ACC112 (cell line): Measurements from ENCODE around the gene RTL10.
A peak's percentile ranks its signal among the peaks of the same experiment; 100 is the strongest.

Experiments
- H2AFZ ChIP-seq: fragments of 200-600 bp; sonication (generic); one replicate; pipeline ENCODE4 v1.6.0; 2017; ENCODE audit warnings: antibody characterized with exemption, low read length; ENCODE audit not compliant: unreplicated experiment
- H3K27ac ChIP-seq: fragments of 200-600 bp; sonication (generic); 2 replicates; pipeline ENCODE4 v1.5.1; 2014; ENCODE audit warnings: low read depth, mild to moderate bottlenecking, antibody characterized with exemption, low read length, moderate library complexity
- H3K27me3 ChIP-seq: fragments of 200-600 bp; sonication (generic); 2 replicates; pipeline ENCODE4 v1.6.1; 2014; ENCODE audit warnings: mild to moderate bottlenecking, antibody characterized with exemption, low read length, moderate library complexity, mixed read lengths; ENCODE audit not compliant: insufficient read depth
- H3K36me3 ChIP-seq: fragments of 200-600 bp; sonication (generic); 2 replicates; pipeline ENCODE4 v1.6.1; 2016; ENCODE audit warnings: mild to moderate bottlenecking, antibody characterized with exemption, low read length, moderate library complexity, mixed read lengths; ENCODE audit not compliant: insufficient read depth
- H3K4me1 ChIP-seq: fragments of 200-600 bp; sonication (generic); one replicate; pipeline ENCODE4 v1.6.1; 2016; ENCODE audit warnings: low read length, mixed read lengths; ENCODE audit not compliant: insufficient read depth, unreplicated experiment, control insufficient read depth
- H3K4me3 ChIP-seq: fragments of 200-600 bp; sonication (generic); 2 replicates; pipeline ENCODE4 v1.5.1; 2014; ENCODE audit warnings: mild to moderate bottlenecking, low read depth, low read length
- H3K79me2 ChIP-seq: fragments of 200-600 bp; sonication (generic); one replicate; pipeline ENCODE4 v1.6.0; 2016; ENCODE audit warnings: low read length; ENCODE audit not compliant: control insufficient read depth, unreplicated experiment, insufficient read depth

RTL10 gene

GRCh38 chr22:19896665-19897355 lies 42.1 kb upstream of the RTL10 start:
- Histone ChIP-seq H3K4me3 (no peak overlapping the region), H3K27ac (no peak overlapping the region)

GRCh38 chr22:19895160-19895849 lies 40.6 kb upstream of the RTL10 start:
- Histone ChIP-seq H2AFZ (no peak overlapping the region), H3K27me3 (no peaks in the 10 kb centered on the region), H3K36me3 (no peaks in the 10 kb centered on the region), H3K4me1 (peaks cover 23% of the 10 kb centered on the region), H3K79me2 (no peaks in the 10 kb centered on the region), H3K27ac (no peak overlapping the region), H3K4me3 (no peak overlapping the region)

More at GRCh38 chr22:19896665-19897355, 42.1 kb upstream of the RTL10 start:
- Histone ChIP-seq H3K79me2 (no peaks in the 10 kb centered on the region), H2AFZ (no peak overlapping the region), H3K36me3 (no peaks in the 10 kb centered on the region), H3K27me3 (no peaks in the 10 kb centered on the region), H3K4me1 (peaks cover 13% of the 10 kb centered on the region)

GRCh38 chr22:19893363-19893762 lies 38.7 kb upstream of the RTL10 start:
- Histone ChIP-seq H3K27me3 (no peaks in the 10 kb centered on the region), H3K27ac (no peak overlapping the region), H3K4me1 (peaks cover 23% of the 10 kb centered on the region), H3K79me2 (no peaks in the 10 kb centered on the region), H2AFZ (no peak overlapping the region), H3K36me3 (no peaks in the 10 kb centered on the region), H3K4me3 (no peak overlapping the region)

GRCh38 chr22:19892925-19893324 lies 38.3 kb upstream of the RTL10 start:
- H3K27ac ChIP-seq = no peak overlapping the region
- no peak overlapping the region for H2AFZ ChIP-seq
- H3K79me2 ChIP-seq = no peaks in the 10 kb centered on the region
- peaks cover 23% of the 10 kb centered on the region for H3K4me1 ChIP-seq
- H3K27me3 ChIP-seq = no peaks in the 10 kb centered on the region
- H3K4me3 ChIP-seq = no peak overlapping the region
- H3K36me3 ChIP-seq = no peaks in the 10 kb centered on the region

- Histone ChIP-seq H3K79me2 (no peaks in the 10 kb centered on the region), H3K27me3 (no peaks in the 10 kb centered on the region), H3K36me3 (no peaks in the 10 kb centered on the region), H2AFZ (no peak overlapping the region), H3K4me3 (peak overlapping the region; percentile 48), H3K27ac (peak overlapping the region; percentile 61), H3K4me1 (peaks cover 24% of the 10 kb centered on the region)
Observed at GRCh38 chr22:19892257-19892879, 37.7 kb upstream of the RTL10 start.

GRCh38 chr22:19891317-19892256 lies 36.9 kb upstream of the RTL10 start:
- H3K27me3 ChIP-seq = no peaks in the 10 kb centered on the region
- no peak overlapping the region for H2AFZ ChIP-seq
- no peaks in the 10 kb centered on the region for H3K36me3 ChIP-seq
- peaks cover 31% of the 10 kb centered on the region for H3K4me1 ChIP-seq
- H3K4me3 ChIP-seq = peak overlapping the region; percentile 48
- peak overlapping the region; percentile 61 for H3K27ac ChIP-seq
- H3K79me2 ChIP-seq = no peaks in the 10 kb centered on the region

GRCh38 chr22:19890502-19891316 lies 36.0 kb upstream of the RTL10 start:
- no peak overlapping the region for H2AFZ ChIP-seq
- peak overlapping the region; percentile 61; the same call in 1 of the 2 replicates for H3K27ac ChIP-seq
- H3K4me1 ChIP-seq = peaks cover 32% of the 10 kb centered on the region
- no peaks in the 10 kb centered on the region for H3K36me3 ChIP-seq
- H3K27me3 ChIP-seq = no peaks in the 10 kb centered on the region
- no peaks in the 10 kb centered on the region for H3K79me2 ChIP-seq
- no peak overlapping the region for H3K4me3 ChIP-seq

- no peaks in the 10 kb centered on the region for H3K36me3 ChIP-seq
- no peak overlapping the region for H3K27ac ChIP-seq
- H3K79me2 ChIP-seq = no peaks in the 10 kb centered on the region
- H3K27me3 ChIP-seq = no peaks in the 10 kb centered on the region
- no peak overlapping the region for H2AFZ ChIP-seq
- peaks cover 32% of the 10 kb centered on the region for H3K4me1 ChIP-seq
- H3K4me3 ChIP-seq = no peak overlapping the region
Observed at GRCh38 chr22:19889951-19890350, 35.3 kb upstream of the RTL10 start.

- Histone ChIP-seq H3K4me1 (peaks cover 32% of the 10 kb centered on the region), H3K36me3 (no peaks in the 10 kb centered on the region), H3K4me3 (no peak overlapping the region), H3K27me3 (no peaks in the 10 kb centered on the region), H2AFZ (no peak overlapping the region), H3K79me2 (no peaks in the 10 kb centered on the region), H3K27ac (no peak overlapping the region)
Observed at GRCh38 chr22:19888131-19888746, 33.6 kb upstream of the RTL10 start.
